HEK293 (cell line): ENCODE measurements around the gene FAM9B.

Source experiments
- AEBP2 ChIP-seq: fragments of 450-650 bp; formaldehyde crosslinking; IDR thresholded peaks from 2 replicates; pipeline ENCODE4 v1.5.1; 2016; ENCODE audit warnings: missing biosample characterization, missing genetic modification characterization, borderline replicate concordance
- CTCF ChIP-seq: fragments of 450-650 bp; formaldehyde crosslinking; IDR thresholded peaks from 2 replicates; pipeline ENCODE4 v1.5.1; 2016; ENCODE audit warnings: missing biosample characterization, missing genetic modification characterization
- PATZ1 ChIP-seq: fragments of 450-650 bp; formaldehyde crosslinking; IDR thresholded peaks from 2 replicates; pipeline ENCODE4 v1.5.1; 2016; ENCODE audit warnings: missing biosample characterization, missing genetic modification characterization
- REST ChIP-seq: fragments of 450-650 bp; formaldehyde crosslinking; IDR thresholded peaks from 2 replicates; pipeline ENCODE4 v1.5.1; 2016; ENCODE audit warnings: missing biosample characterization, missing genetic modification characterization
- SP2 ChIP-seq: fragments of 450-650 bp; formaldehyde crosslinking; IDR thresholded peaks from 2 replicates; pipeline ENCODE4 v1.5.1; 2016; ENCODE audit warnings: missing biosample characterization, missing genetic modification characterization
- ZBTB1 ChIP-seq: fragments of 450-650 bp; formaldehyde crosslinking; IDR thresholded peaks from 2 replicates; pipeline ENCODE4 v1.5.1; 2016; ENCODE audit warnings: missing biosample characterization, missing genetic modification characterization
- ZBTB21 ChIP-seq: fragments of 450-650 bp; formaldehyde crosslinking; IDR thresholded peaks from 2 replicates; pipeline ENCODE4 v1.5.1; 2017; ENCODE audit warnings: missing biosample characterization, missing genetic modification characterization
- ZBTB44 ChIP-seq: fragments of 450-650 bp; IDR thresholded peaks from 2 replicates; pipeline ENCODE4 v1.5.1; 2018; ENCODE audit warnings: missing biosample characterization, mild to moderate bottlenecking, missing genetic modification characterization
- ZFHX2 ChIP-seq: fragments of 450-650 bp; formaldehyde crosslinking; conservative IDR thresholded peaks from 2 replicates; pipeline ENCODE4 v1.5.1; 2016; ENCODE audit warnings: missing biosample characterization, missing genetic modification characterization
- ZNF140 ChIP-seq: fragments of 450-650 bp; formaldehyde crosslinking; IDR thresholded peaks from 2 replicates; pipeline ENCODE4 v1.5.1; 2016; ENCODE audit warnings: missing biosample characterization, missing genetic modification characterization
- ZNF19 ChIP-seq: fragments of 450-650 bp; formaldehyde crosslinking; IDR thresholded peaks from 2 replicates; pipeline ENCODE4; 2016; ENCODE audit warnings: missing biosample characterization, missing genetic modification characterization, low read depth
- ZNF426 ChIP-seq: fragments of 450-650 bp; formaldehyde crosslinking; IDR thresholded peaks from 2 replicates; pipeline ENCODE4 v1.5.1; 2017; ENCODE audit warnings: missing biosample characterization, missing genetic modification characterization, mild to moderate bottlenecking, inconsistent platforms, moderate library complexity
- ZNF549 ChIP-seq: fragments of 450-650 bp; IDR thresholded peaks from 2 replicates; pipeline ENCODE4 v1.5.1; 2018; ENCODE audit warnings: missing biosample characterization, missing genetic modification characterization, mild to moderate bottlenecking, inconsistent platforms, moderate library complexity

- TF ChIP-seq ZFHX2 (tag by site-specific recombination) (no peak), CTCF (tag by site-specific recombination) (no peak), ZBTB44 (tag by site-specific recombination) (no peak), REST (tag by site-specific recombination) (no peak), PATZ1 (no peak), ZBTB1 (tag by site-specific recombination) (no peak), ZNF19 (tag by site-specific recombination) (no peak), ZNF549 (tag by site-specific recombination) (no peak), ZNF140 (tag by site-specific recombination) (no peak), SP2 (tag by site-specific recombination) (no peak), ZNF426 (tag by site-specific recombination) (no peak), AEBP2 (tag by site-specific recombination) (no peak), ZBTB21 (no peak)
Observed at GRCh38 chrX:9048801-9049200, 14.9 kb upstream of the FAM9B start.
